Esophagus squamous epithelium (tissue), 4 donors: Measurements from ENCODE around the gene DLX6.

Experiments used
- POLR2A ChIP-seq, 4 donors: fragments of 450-650 bp; IDR thresholded peaks; one replicate each; pipeline ENCODE4 v1.6.1; 2017; ENCODE audit warnings: antibody characterized with exemption in 4 of 4, mild to moderate bottlenecking in 4 of 4, moderate library complexity in 3 of 4
- TF ChIP-seq, protein P1 (sequence below), 6 experiments: fragments of 450-650 bp in 4 of 6; fragments of 200-600 bp in 2 of 6; sonication (generic) in 2 of 6; IDR thresholded peaks; one replicate each; pipeline ENCODE4 v1.5.1; 2016 to 2019; ENCODE audit warnings: antibody characterized with exemption in 6 of 6, mild to moderate bottlenecking in 4 of 6, moderate library complexity in 4 of 6

DNA sequence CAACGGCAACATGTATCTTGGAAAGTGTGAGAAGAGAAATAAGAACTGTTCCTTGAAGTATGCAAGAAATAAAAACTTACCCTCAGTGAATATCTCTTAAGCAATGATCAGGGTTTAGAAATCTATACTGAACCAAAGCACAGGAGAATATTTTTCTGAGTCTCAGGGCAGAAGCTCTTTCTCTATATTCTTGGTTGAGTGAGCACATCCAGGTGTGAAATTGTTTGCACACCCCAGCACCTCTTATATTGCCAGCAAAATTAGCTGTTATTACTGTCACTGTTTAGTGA, 8.4 kb downstream of the DLX6 start:
- TF ChIP-seq POLR2A (IDR thresholded peaks at IDR 0.05): no peak
- TF ChIP-seq, protein P1, sequence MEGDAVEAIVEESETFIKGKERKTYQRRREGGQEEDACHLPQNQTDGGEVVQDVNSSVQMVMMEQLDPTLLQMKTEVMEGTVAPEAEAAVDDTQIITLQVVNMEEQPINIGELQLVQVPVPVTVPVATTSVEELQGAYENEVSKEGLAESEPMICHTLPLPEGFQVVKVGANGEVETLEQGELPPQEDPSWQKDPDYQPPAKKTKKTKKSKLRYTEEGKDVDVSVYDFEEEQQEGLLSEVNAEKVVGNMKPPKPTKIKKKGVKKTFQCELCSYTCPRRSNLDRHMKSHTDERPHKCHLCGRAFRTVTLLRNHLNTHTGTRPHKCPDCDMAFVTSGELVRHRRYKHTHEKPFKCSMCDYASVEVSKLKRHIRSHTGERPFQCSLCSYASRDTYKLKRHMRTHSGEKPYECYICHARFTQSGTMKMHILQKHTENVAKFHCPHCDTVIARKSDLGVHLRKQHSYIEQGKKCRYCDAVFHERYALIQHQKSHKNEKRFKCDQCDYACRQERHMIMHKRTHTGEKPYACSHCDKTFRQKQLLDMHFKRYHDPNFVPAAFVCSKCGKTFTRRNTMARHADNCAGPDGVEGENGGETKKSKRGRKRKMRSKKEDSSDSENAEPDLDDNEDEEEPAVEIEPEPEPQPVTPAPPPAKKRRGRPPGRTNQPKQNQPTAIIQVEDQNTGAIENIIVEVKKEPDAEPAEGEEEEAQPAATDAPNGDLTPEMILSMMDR (IDR thresholded peaks at IDR 0.05): no peak
